Activated T-cell treated with anti-CD3 and anti-CD28 coated beads for 4 hours (primary cell): ENCODE measurements around the gene SCAPER.
"Not testable (repeated sequence)": the region's sequence is repeated elsewhere in the genome, so short reads cannot be mapped to it uniquely, and the experiment has no call there.

Experiments
- DNase-seq: peaks from one replicate; pipeline ENCODE4 v3.0.0-alpha.2; 2020

The SCAPER gene

GRCh38 chr15:76310475-76311099, 594.6 kb downstream of the SCAPER start:
- peak; percentile 3 for DNase-seq

GRCh38 chr15:76309601-76310330, 595.4 kb downstream of the SCAPER start:
- DNase-seq = no peak

GRCh38 chr15:76303909-76304308, 601.2 kb downstream of the SCAPER start:
- DNase-seq = no peak

- no peak for DNase-seq
Observed at GRCh38 chr15:76299786-76300185, 605.4 kb downstream of the SCAPER start.

GRCh38 chr15:76298986-76299385, 606.2 kb downstream of the SCAPER start:
- DNase-seq = no peak

- not testable (repeated sequence) for DNase-seq
Observed at GRCh38 chr15:76297951-76298350, 607.2 kb downstream of the SCAPER start.
